GM23338 (cell line): ENCODE results near the gene TMEM9. TPM values are rescaled to one million over a fixed set of nuclear protein-coding genes. Genes with fewer than 3 reads are reported as not detected.

Source experiments
- ATAC-seq: fragments of 200-7000 bp; cut with Tn5 transposase; 3 replicates; pipeline ENCODE4 v1.9.1; 2020
- DNase-seq: peaks from one replicate; pipeline ENCODE4 v3.0.0-alpha.2; 2015; ENCODE audit warnings: low spot score
- H2AFZ ChIP-seq: fragments of 200-600 bp; sonication (generic); 2 replicates; pipeline ENCODE4 v1.8.0; 2016; ENCODE audit warnings: antibody characterized with exemption, mild to moderate bottlenecking, moderate library complexity
- H3F3A ChIP-seq: fragments of 200-600 bp; sonication (generic); replicated peaks from 2 replicates; pipeline ENCODE4 v1.8.0; 2017; ENCODE audit warnings: antibody characterized with exemption, mixed run types, low read depth
- H3K27ac ChIP-seq: fragments of 200-600 bp; sonication (generic); 2 replicates; pipeline ENCODE4 v1.6.1; 2016; ENCODE audit warnings: low read depth
- H3K27me3 ChIP-seq: fragments of 200-600 bp; sonication (generic); 2 replicates; pipeline ENCODE4 v1.8.0; 2016; ENCODE audit warnings: mild to moderate bottlenecking, mixed run types, moderate library complexity; ENCODE audit not compliant: insufficient read depth
- H3K36me3 ChIP-seq: fragments of 200-600 bp; sonication (generic); 2 replicates; pipeline ENCODE4 v1.8.0; 2016; ENCODE audit warnings: mild to moderate bottlenecking; ENCODE audit not compliant: insufficient read depth
- H3K4me1 ChIP-seq: fragments of 200-600 bp; sonication (generic); 2 replicates; pipeline ENCODE4 v1.8.0; 2016; ENCODE audit warnings: mild to moderate bottlenecking, moderate library complexity; ENCODE audit not compliant: insufficient read depth
- H3K4me2 ChIP-seq: fragments of 200-600 bp; sonication (generic); 2 replicates; pipeline ENCODE4 v1.7.1; 2017; ENCODE audit warnings: mixed run types
- H3K4me3 ChIP-seq: fragments of 200-600 bp; sonication (generic); 2 replicates; pipeline ENCODE4 v1.6.1; 2016; ENCODE audit warnings: mixed run types
- H3K79me2 ChIP-seq: fragments of 200-600 bp; sonication (generic); replicated peaks from 2 replicates; pipeline ENCODE4 v1.8.0; 2017; ENCODE audit warnings: mild to moderate bottlenecking; ENCODE audit not compliant: insufficient read depth
- H3K9me2 ChIP-seq: fragments of 200-600 bp; sonication (generic); 2 replicates; pipeline ENCODE4 v1.8.0; 2017; ENCODE audit not compliant: insufficient read depth
- H4K20me1 ChIP-seq: fragments of 200-600 bp; sonication (generic); replicated peaks from 2 replicates; pipeline ENCODE4 v1.8.0; 2017; ENCODE audit warnings: mild to moderate bottlenecking; ENCODE audit not compliant: insufficient read depth
- H3K27ac Mint-ChIP-seq: 2 replicates; pipeline ENCODE4 v1.8.0; 2020; ENCODE audit warnings: inconsistent platforms, mild to moderate bottlenecking, moderate library complexity, mixed read lengths
- H3K27me3 Mint-ChIP-seq: 3 replicates; pipeline ENCODE4 v1.8.0; 2022; ENCODE audit warnings: low read depth, mild to moderate bottlenecking, moderate library complexity, mixed read lengths, inconsistent platforms; ENCODE audit not compliant: insufficient read depth, poor library complexity
- H3K36me3 Mint-ChIP-seq: 3 replicates; pipeline ENCODE4 v1.8.0; 2021; ENCODE audit warnings: low read depth, mild to moderate bottlenecking, inconsistent platforms, moderate library complexity, mixed read lengths
- H3K4me1 Mint-ChIP-seq: 3 replicates; pipeline ENCODE4 v1.8.0; 2020; ENCODE audit warnings: mild to moderate bottlenecking, inconsistent platforms, mixed read lengths
- H3K4me3 Mint-ChIP-seq: 3 replicates; pipeline ENCODE4 v1.8.0; 2021; ENCODE audit warnings: moderate library complexity, mild to moderate bottlenecking, inconsistent platforms, mixed read lengths
- H3K9me3 Mint-ChIP-seq: 3 replicates; pipeline ENCODE4 v1.8.0; 2020; ENCODE audit warnings: moderate library complexity, mild to moderate bottlenecking, inconsistent platforms, mixed read lengths
- CREB1 ChIP-seq: fragments of 250-450 bp; sonication (Bioruptor Pico); IDR thresholded peaks from 2 replicates; pipeline ENCODE4 v1.5.0; 2020; ENCODE audit warnings: low read depth, mild to moderate bottlenecking, moderate library complexity
- CTCF ChIP-seq, 2 experiments: fragments of 200-600 bp in 1 of 2; sonication (generic) in 1 of 2; conservative IDR thresholded peaks; 2 replicates each; pipeline versions ENCODE4 v1.5.1 to v1.6.1; 2016 to 2017; ENCODE audit warnings: antibody characterized with exemption in 2 of 2, low read depth in 2 of 2, mild to moderate bottlenecking in 2 of 2, moderate library complexity in 1 of 2
- ETS1 ChIP-seq: IDR thresholded peaks from 2 replicates; pipeline ENCODE4 v1.6.1; 2016; ENCODE audit warnings: antibody characterized with exemption
- EZH2 ChIP-seq: fragments of 200-600 bp; sonication (generic); IDR thresholded peaks from one replicate; pipeline ENCODE4 v1.8.0; 2017; ENCODE audit warnings: antibody characterized with exemption, mild to moderate bottlenecking, low read depth; ENCODE audit not compliant: unreplicated experiment
- EZH2phosphoT487 ChIP-seq: fragments of 200-600 bp; sonication (generic); IDR thresholded peaks from one replicate; pipeline ENCODE4 v1.8.1; 2018; ENCODE audit warnings: antibody characterized with exemption; ENCODE audit not compliant: unreplicated experiment
- JUNB ChIP-seq: IDR thresholded peaks from one replicate; pipeline ENCODE4 v1.6.1; 2016; ENCODE audit warnings: antibody characterized with exemption; ENCODE audit not compliant: unreplicated experiment
- NANOG ChIP-seq: IDR thresholded peaks from 2 replicates; pipeline ENCODE4 v1.6.1; 2016; ENCODE audit warnings: antibody characterized with exemption, borderline replicate concordance
- POLR2AphosphoS5 ChIP-seq: IDR thresholded peaks from 2 replicates; pipeline ENCODE4 v1.6.1; 2016; ENCODE audit warnings: antibody characterized with exemption, low read depth
- REST ChIP-seq: IDR thresholded peaks from one replicate; pipeline ENCODE4 v1.6.1; 2018; ENCODE audit warnings: antibody characterized with exemption; ENCODE audit not compliant: unreplicated experiment
- STAT1 ChIP-seq: IDR thresholded peaks from one replicate; pipeline ENCODE4 v1.6.1; 2016; ENCODE audit warnings: antibody characterized with exemption; ENCODE audit not compliant: unreplicated experiment
- ZNF114 ChIP-seq: fragments of 250-450 bp; sonication (Bioruptor Pico); IDR thresholded peaks from 2 replicates; pipeline ENCODE4 v1.5.0; 2020; ENCODE audit warnings: mild to moderate bottlenecking, moderate library complexity
- ZNF331 ChIP-seq: fragments of 250-450 bp; sonication (Bioruptor Pico); IDR thresholded peaks from 2 replicates; pipeline ENCODE4 v1.5.0; 2020; ENCODE audit warnings: low read depth, mild to moderate bottlenecking, moderate library complexity
- ZNF462 ChIP-seq: fragments of 250-450 bp; sonication (Bioruptor Pico); IDR thresholded peaks from 2 replicates; pipeline ENCODE4 v1.5.0; 2020; ENCODE audit warnings: mild to moderate bottlenecking, moderate library complexity
- polyA plus RNA-seq: library from polyadenylated mRNA; unstranded; fragments of >200 nt; fragmentation: Nextera tagmentation; extraction: Ambion mirVana; gene quantifications from 2 replicates; pipeline ENCODE4 v1.2.1, GENCODE V29; 2016
- total RNA-seq: library from RNA; depleted of rRNA; stranded (reverse); fragments of >200 nt; shearing (Covaris generic); gene quantifications from 2 replicates; pipeline ENCODE4 v1.2.3, GENCODE V29; 2014

TMEM9 gene
- total and polyA plus RNA-seq, 2 experiments from 2014 or later: 78.6 to 147 TPM

- Histone ChIP-seq H3F3A (no peaks in the 10 kb centered on the region), H3K4me3 (peak overlapping the region; percentile 28; the same call in 1 of the 2 replicates), H3K79me2 (no peaks in the 10 kb centered on the region), H3K4me1 (peaks cover 8% of the 10 kb centered on the region; the same call in 1 of the 2 replicates), H3K27ac (no peak overlapping the region), H3K9me2 (no peaks in the 10 kb centered on the region), H3K27me3 (no peaks in the 10 kb centered on the region), H2AFZ (peak overlapping the region; percentile 90), H3K4me2 (peak overlapping the region; percentile 67; the same call in 1 of the 2 replicates), H3K36me3 (no peaks in the 10 kb centered on the region), H4K20me1 (no peaks in the 10 kb centered on the region)
- Mint-ChIP-seq H3K4me3 (no peak overlapping the region), H3K27ac (no peak overlapping the region), H3K4me1 (peaks cover 11% of the 10 kb centered on the region), H3K9me3 (no peaks in the 10 kb centered on the region; the same call in 2 of the 3 replicates), H3K36me3 (no peaks in the 10 kb centered on the region; the same call in 2 of the 3 replicates), H3K27me3 (peaks cover 15% of the 10 kb centered on the region)
- ATAC-seq (no peak; the same call in 2 of the 3 replicates), DNase-seq (peak; percentile 8)
- TF ChIP-seq ZNF331: no peak
- TF ChIP-seq ETS1: no peak
- TF ChIP-seq REST: no peak
- no peak for TF ChIP-seq EZH2phosphoT487
- no peak for TF ChIP-seq CTCF (conservative IDR thresholded peaks at IDR 0.05; ENCODE audit: low read depth in 2 of 2)
- no peak for TF ChIP-seq NANOG
- TF ChIP-seq ZNF114 (CRISPR knock-in tag): no peak
- TF ChIP-seq EZH2: no peak
- TF ChIP-seq POLR2AphosphoS5: no peak
- TF ChIP-seq JUNB: no peak
- no peak for TF ChIP-seq ZNF462 (CRISPR knock-in tag)
- no peak for TF ChIP-seq STAT1
- TF ChIP-seq CREB1 (CRISPR knock-in tag): no peak
These were observed 27.8 kb downstream of the TMEM9 start for GRCh38 chr1:201126463-201126831.
